HCT116 (cell line): ENCODE data around the gene UNC45A. TPM values are rescaled to one million over a fixed set of nuclear protein-coding genes. Genes with fewer than 3 reads are reported as not detected.

Experiments used
- ATAC-seq: fragments of 200-7000 bp; cut with Tn5 transposase; 2 replicates; pipeline ENCODE4 v1.9.1; 2020; ENCODE audit warnings: mild to moderate bottlenecking, moderate library complexity
- BruUV-seq: library from RNA; stranded (reverse); fragments of 400-500 nt; replicated peaks from 2 replicates; lab custom pipeline; 2021; lab: Mats Ljungman, UMichigan
- CTCF ChIA-PET: fragments of 300-600 bp; sonication (Branson Sonifier 250); formaldehyde crosslinking; loops from one replicate; lab custom pipeline; 2021; ENCODE audit warnings: antibody characterized with exemption; lab: Charles Lee
- POLR2A ChIA-PET: fragments of 300-600, 350-600 bp; sonication (Branson Sonifier 250); formaldehyde crosslinking; loops from one replicate; lab custom pipeline; 2021; ENCODE audit warnings: antibody characterized with exemption; lab: Charles Lee
- RAD21 ChIA-PET, 2 experiments: fragments of 300-600 bp; sonication (Branson Sonifier 250); formaldehyde crosslinking; loops; one replicate each; lab custom pipeline; 2023; ENCODE audit warnings: low total read pairs in 2 of 2; ENCODE audit not compliant: uncharacterized antibody in 2 of 2, unreplicated experiment in 2 of 2, low non-redundant PET in 1 of 2; lab: Charles Lee
- DNase-seq: peaks from one replicate; pipeline ENCODE4 v3.0.0-alpha.2; 2010; ENCODE audit warnings: low read depth, low spot score
- H2AFZ ChIP-seq: fragments of 200-600 bp; shearing (Covaris generic), sonication (generic); 2 replicates; pipeline ENCODE4 v1.6.1; 2017; ENCODE audit warnings: low read depth, mixed run types, mixed read lengths, antibody characterized with exemption, low read length; ENCODE audit not compliant: poor library complexity, severe bottlenecking
- H3K27ac ChIP-seq: 2 replicates; pipeline ENCODE4 v1.5.1; 2012; ENCODE audit warnings: low read depth, low read length
- H3K27me3 ChIP-seq: fragments of 200-600 bp; sonication (generic); 2 replicates; pipeline ENCODE4 v1.6.1; 2016; ENCODE audit warnings: mixed run types, low read length, mixed read lengths; ENCODE audit not compliant: insufficient read depth
- H3K36me3 ChIP-seq, 2 experiments: fragments of 200-500 bp in 1 of 2; fragments of 200-600 bp in 1 of 2; sonication (Bioruptor generic) in 1 of 2; sonication (generic) in 1 of 2; 2 replicates each; pipeline versions ENCODE4 v1.5.1 to v1.6.1; 2014 to 2016; ENCODE audit warnings: low read length in 2 of 2, inconsistent platforms in 1 of 2, mixed read lengths in 1 of 2, mixed run types in 1 of 2; ENCODE audit not compliant: insufficient read depth in 2 of 2, control insufficient read depth in 1 of 2
- H3K4me1 ChIP-seq, 2 experiments: fragments of 200-600 bp in 1 of 2; sonication (generic) in 1 of 2; 2 replicates each; pipeline versions ENCODE4 v1.5.1 to v1.6.1; 2012 to 2017; ENCODE audit warnings: low read length in 2 of 2, inconsistent platforms in 1 of 2, mild to moderate bottlenecking in 1 of 2, mixed read lengths in 1 of 2, mixed run types in 1 of 2, moderate library complexity in 1 of 2; ENCODE audit not compliant: insufficient read depth in 2 of 2, control insufficient read depth in 1 of 2
- H3K4me2 ChIP-seq: fragments of 200-600 bp; sonication (generic); 2 replicates; pipeline ENCODE4 v1.6.1; 2017; ENCODE audit warnings: mixed run types, low read length, mixed read lengths
- H3K4me3 ChIP-seq, 2 experiments: fragments of 200-600 bp in 1 of 2; sonication (generic) in 1 of 2; replicated peaks in 1 of 2; 2 replicates each; pipeline ENCODE4 v1.5.1; 2011 to 2016; ENCODE audit warnings: low read length in 2 of 2, control low read depth in 1 of 2, low read depth in 1 of 2, mild to moderate bottlenecking in 1 of 2, mixed read lengths in 1 of 2, mixed run types in 1 of 2
- H3K79me2 ChIP-seq: fragments of 200-600 bp; sonication (generic); 2 replicates; pipeline ENCODE4 v1.6.1; 2017; ENCODE audit warnings: mild to moderate bottlenecking, mixed run types, low read length, moderate library complexity, mixed read lengths; ENCODE audit not compliant: insufficient read depth
- H3K9ac ChIP-seq: fragments of 200-600 bp; sonication (generic); 2 replicates; pipeline ENCODE4 v1.6.1; 2016; ENCODE audit warnings: low read length, mixed read lengths
- H3K9me2 ChIP-seq: fragments of 200-600 bp; sonication (generic), shearing (Covaris generic); 2 replicates; pipeline ENCODE4 v1.6.1; 2017; ENCODE audit warnings: mixed run types, mild to moderate bottlenecking, moderate library complexity; ENCODE audit not compliant: insufficient read depth
- H3K9me3 ChIP-seq, 2 experiments: fragments of 200-500 bp in 1 of 2; fragments of 200-600 bp in 1 of 2; sonication (Bioruptor generic) in 1 of 2; sonication (generic) in 1 of 2; 2 replicates each; pipeline ENCODE4 v1.6.1; 2014 to 2017; ENCODE audit warnings: low read length in 2 of 2, mixed read lengths in 2 of 2, inconsistent platforms in 1 of 2, low read depth in 1 of 2, mild to moderate bottlenecking in 1 of 2, mixed run types in 1 of 2, moderate library complexity in 1 of 2; ENCODE audit not compliant: control insufficient read depth in 1 of 2, insufficient read depth in 1 of 2
- H4K20me1 ChIP-seq: fragments of 200-600 bp; sonication (generic), shearing (Covaris generic); 2 replicates; pipeline ENCODE4 v1.6.1; 2017; ENCODE audit warnings: mixed run types, mild to moderate bottlenecking, moderate library complexity; ENCODE audit not compliant: insufficient read depth
- EGR1 ChIP-seq: IDR thresholded peaks from 2 replicates; pipeline ENCODE4 v1.6.1; 2012; ENCODE audit warnings: low read depth
- EZH2 ChIP-seq: fragments of 200-600 bp; sonication (generic); IDR thresholded peaks from 2 replicates; pipeline ENCODE4 v1.6.1; 2017; ENCODE audit warnings: antibody characterized with exemption, mixed run types
- EZH2phosphoT487 ChIP-seq: fragments of 200-600 bp; IDR thresholded peaks from 2 replicates; pipeline ENCODE4 v1.6.1; 2018; ENCODE audit warnings: antibody characterized with exemption, borderline replicate concordance
- JUND ChIP-seq: IDR thresholded peaks from 2 replicates; pipeline ENCODE4 v1.6.1; 2012
- POLR2A ChIP-seq: IDR thresholded peaks from 2 replicates; pipeline ENCODE4 v1.7.0; 2011; ENCODE audit warnings: borderline replicate concordance; ENCODE audit not compliant: insufficient read depth, insufficient read length; ENCODE audit errors: extremely low read depth
- POLR2AphosphoS5 ChIP-seq: IDR thresholded peaks from 2 replicates; pipeline ENCODE4 v1.6.1; 2011; ENCODE audit warnings: mild to moderate bottlenecking, low read depth, low read length, moderate library complexity
- RAD21 ChIP-seq: IDR thresholded peaks from 2 replicates; pipeline ENCODE4 v1.6.1; 2012; ENCODE audit warnings: low read depth, mild to moderate bottlenecking
- TCF7L2 ChIP-seq: IDR thresholded peaks from 2 replicates; pipeline ENCODE4 v1.7.0; 2011; ENCODE audit warnings: borderline replicate concordance, inconsistent platforms; ENCODE audit not compliant: insufficient read depth, insufficient read length; ENCODE audit errors: extremely low read depth
- ZNF274 ChIP-seq: fragments of 200-500 bp; sonication (Bioruptor generic); IDR thresholded peaks from 2 replicates; pipeline ENCODE4 v1.6.1; 2014; ENCODE audit warnings: mild to moderate bottlenecking, low read depth, low read length, inconsistent platforms
- intact Hi-C: fragments of 100-400 bp; cut with micrococcal nuclease; formaldehyde crosslinking; loops from 2 replicates; pipeline ENCODE4 v1.10.0; 2022
- total RNA-seq: library from RNA; stranded (reverse); gene quantifications from one replicate; pipeline ENCODE4 v1.2.1, GENCODE V29; 2021; ENCODE audit not compliant: unreplicated experiment
- TF ChIP-seq, protein P1 (sequence below): IDR thresholded peaks from 2 replicates; pipeline ENCODE4 v1.6.1; 2011; ENCODE audit warnings: mild to moderate bottlenecking, low read length, moderate library complexity; ENCODE audit not compliant: insufficient replicate concordance; ENCODE audit errors: extremely low read depth
- TF ChIP-seq, protein P2 (sequence below), 3 experiments: fragments of 200-600 bp in 1 of 3; sonication (generic) in 1 of 3; IDR thresholded peaks in 2 of 3; conservative IDR thresholded peaks in 1 of 3; 2 replicates each; pipeline ENCODE4 v1.5.1; 2012 to 2017; ENCODE audit warnings: low read depth in 2 of 3, low read length in 2 of 3, antibody characterized with exemption in 1 of 3, borderline replicate concordance in 1 of 3, control low read depth in 1 of 3, mild to moderate bottlenecking in 1 of 3, mixed read lengths in 1 of 3, mixed run types in 1 of 3, moderate library complexity in 1 of 3; ENCODE audit not compliant: insufficient read depth in 1 of 3
- TF ChIP-seq, protein P3 (sequence below): IDR thresholded peaks from 2 replicates; pipeline ENCODE4 v1.6.1; 2012

The UNC45A gene
- total RNA-seq, 1 experiment from 2014 or later, result 95.4 TPM

DNA sequence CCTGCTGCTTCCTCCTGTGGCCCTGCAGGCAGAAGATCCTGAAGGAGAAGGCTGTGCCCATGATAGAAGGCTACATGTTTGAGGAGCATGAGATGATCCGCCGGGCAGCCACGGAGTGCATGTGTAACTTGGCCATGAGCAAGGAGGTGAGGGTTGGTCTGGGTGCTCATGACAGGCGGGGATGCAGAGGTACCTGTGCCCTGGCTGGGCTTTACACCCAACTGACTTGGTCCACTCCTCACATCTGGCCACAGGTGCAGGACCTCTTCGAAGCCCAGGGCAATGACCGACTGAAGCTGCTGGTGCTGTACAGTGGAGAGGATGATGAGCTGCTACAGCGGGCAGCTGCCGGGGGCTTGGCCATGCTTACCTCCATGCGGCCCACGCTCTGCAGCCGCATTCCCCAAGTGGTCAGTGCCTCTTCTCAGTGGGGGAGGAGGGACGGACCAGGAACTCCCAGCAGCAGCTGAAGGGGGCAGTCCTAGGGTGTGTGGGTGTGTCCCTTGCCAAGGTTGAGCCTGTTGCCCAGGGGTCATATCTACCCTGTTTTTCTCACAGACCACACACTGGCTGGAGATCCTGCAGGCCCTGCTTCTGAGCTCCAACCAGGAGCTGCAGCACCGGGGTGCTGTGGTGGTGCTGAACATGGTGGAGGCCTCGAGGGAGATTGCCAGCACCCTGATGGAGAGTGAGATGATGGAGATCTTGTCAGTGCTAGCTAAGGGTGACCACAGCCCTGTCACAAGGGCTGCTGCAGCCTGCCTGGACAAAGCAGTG is 18.0 kb downstream of the UNC45A start:
- ATAC-seq (no peak), DNase-seq (no peak)
- Histone ChIP-seq H3K9me3 (no peaks in the 10 kb centered on the region), H3K9me2 (no peaks in the 10 kb centered on the region), H3K27ac (no peak overlapping the region), H3K4me2 (no peak overlapping the region), H3K27me3 (no peaks in the 10 kb centered on the region), H3K9ac (no peak overlapping the region), H4K20me1 (no peaks in the 10 kb centered on the region), H3K79me2 (peaks cover 21% of the 10 kb centered on the region), H3K36me3 (peaks cover 12 to 23% of the 10 kb centered on the region in 2 experiments; a peak in 3 of 4 replicates), H3K4me1 (peaks cover 11 to 31% of the 10 kb centered on the region in 2 experiments), H2AFZ (no peak overlapping the region), H3K4me3 (no peak overlapping the region)
- POLR2A ChIA-PET, result interaction anchor here (2.3 kb wide), 1 partner anchor 18 kb away, joined by 21 read pairs; the partner anchor contains the start of gene UNC45A
- no TSS peak for BruUV-seq
- TF ChIP-seq JUND (no peak), EZH2phosphoT487 (no peak), POLR2A (no peak), POLR2AphosphoS5 (no peak), EGR1 (no peak), RAD21 (no peak), ZNF274 (no peak), TCF7L2 (no peak), EZH2 (no peak)
- TF ChIP-seq, protein P1, sequence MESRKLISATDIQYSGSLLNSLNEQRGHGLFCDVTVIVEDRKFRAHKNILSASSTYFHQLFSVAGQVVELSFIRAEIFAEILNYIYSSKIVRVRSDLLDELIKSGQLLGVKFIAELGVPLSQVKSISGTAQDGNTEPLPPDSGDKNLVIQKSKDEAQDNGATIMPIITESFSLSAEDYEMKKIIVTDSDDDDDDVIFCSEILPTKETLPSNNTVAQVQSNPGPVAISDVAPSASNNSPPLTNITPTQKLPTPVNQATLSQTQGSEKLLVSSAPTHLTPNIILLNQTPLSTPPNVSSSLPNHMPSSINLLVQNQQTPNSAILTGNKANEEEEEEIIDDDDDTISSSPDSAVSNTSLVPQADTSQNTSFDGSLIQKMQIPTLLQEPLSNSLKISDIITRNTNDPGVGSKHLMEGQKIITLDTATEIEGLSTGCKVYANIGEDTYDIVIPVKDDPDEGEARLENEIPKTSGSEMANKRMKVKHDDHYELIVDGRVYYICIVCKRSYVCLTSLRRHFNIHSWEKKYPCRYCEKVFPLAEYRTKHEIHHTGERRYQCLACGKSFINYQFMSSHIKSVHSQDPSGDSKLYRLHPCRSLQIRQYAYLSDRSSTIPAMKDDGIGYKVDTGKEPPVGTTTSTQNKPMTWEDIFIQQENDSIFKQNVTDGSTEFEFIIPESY, result no peak
- TF ChIP-seq, protein P2, sequence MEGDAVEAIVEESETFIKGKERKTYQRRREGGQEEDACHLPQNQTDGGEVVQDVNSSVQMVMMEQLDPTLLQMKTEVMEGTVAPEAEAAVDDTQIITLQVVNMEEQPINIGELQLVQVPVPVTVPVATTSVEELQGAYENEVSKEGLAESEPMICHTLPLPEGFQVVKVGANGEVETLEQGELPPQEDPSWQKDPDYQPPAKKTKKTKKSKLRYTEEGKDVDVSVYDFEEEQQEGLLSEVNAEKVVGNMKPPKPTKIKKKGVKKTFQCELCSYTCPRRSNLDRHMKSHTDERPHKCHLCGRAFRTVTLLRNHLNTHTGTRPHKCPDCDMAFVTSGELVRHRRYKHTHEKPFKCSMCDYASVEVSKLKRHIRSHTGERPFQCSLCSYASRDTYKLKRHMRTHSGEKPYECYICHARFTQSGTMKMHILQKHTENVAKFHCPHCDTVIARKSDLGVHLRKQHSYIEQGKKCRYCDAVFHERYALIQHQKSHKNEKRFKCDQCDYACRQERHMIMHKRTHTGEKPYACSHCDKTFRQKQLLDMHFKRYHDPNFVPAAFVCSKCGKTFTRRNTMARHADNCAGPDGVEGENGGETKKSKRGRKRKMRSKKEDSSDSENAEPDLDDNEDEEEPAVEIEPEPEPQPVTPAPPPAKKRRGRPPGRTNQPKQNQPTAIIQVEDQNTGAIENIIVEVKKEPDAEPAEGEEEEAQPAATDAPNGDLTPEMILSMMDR (IDR thresholded peaks at IDR 0.05 in 2 of 3, conservative IDR thresholded peaks at IDR 0.05 in 1 of 3; ENCODE audit: borderline replicate concordance in 1 of 3, insufficient read depth in 1 of 3, low read depth in 2 of 3, low read length in 2 of 3), result no peak
- TF ChIP-seq, protein P3, sequence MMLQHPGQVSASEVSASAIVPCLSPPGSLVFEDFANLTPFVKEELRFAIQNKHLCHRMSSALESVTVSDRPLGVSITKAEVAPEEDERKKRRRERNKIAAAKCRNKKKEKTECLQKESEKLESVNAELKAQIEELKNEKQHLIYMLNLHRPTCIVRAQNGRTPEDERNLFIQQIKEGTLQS, result no peak
- intact Hi-C loops, result no loop called here
- CTCF ChIA-PET, result interaction anchor here (4.0 kb wide), 1 partner anchor 20 kb away, joined by 35 read pairs; the partner anchor contains the start of genes HDDC3 and UNC45A
- RAD21 ChIA-PET, result interaction anchor here in 1 of 2 experiments (1.6 kb wide), 1 partner anchor 18 kb away, joined by 10 read pairs; the partner anchor contains the start of gene UNC45A
